Adipocyte (in vitro differentiated cells): Measurements from ENCODE around the gene ARHGAP45.
"Not testable (repeated sequence)": the region's sequence is repeated elsewhere in the genome, so short reads cannot be mapped to it uniquely, and the experiment has no call there.

Source experiments
- DNase-seq: peaks from one replicate; pipeline ENCODE4 v3.0.0-alpha.2; 2015; ENCODE audit warnings: low read depth
- H3K27me3 ChIP-seq: replicated peaks from 2 replicates; pipeline ENCODE4 v1.7.0; 2013; ENCODE audit warnings: mild to moderate bottlenecking, low read length, moderate library complexity; ENCODE audit not compliant: control insufficient read depth, insufficient read depth
- H3K36me3 ChIP-seq: 2 replicates; pipeline ENCODE4 v1.7.0; 2013; ENCODE audit warnings: low read length, mild to moderate bottlenecking, moderate library complexity; ENCODE audit not compliant: control insufficient read depth, insufficient read depth, severe bottlenecking
- H3K4me1 ChIP-seq: 2 replicates; pipeline ENCODE4 v1.7.0; 2013; ENCODE audit warnings: mild to moderate bottlenecking, low read length, moderate library complexity; ENCODE audit not compliant: control insufficient read depth, insufficient read depth
- H3K4me3 ChIP-seq: 2 replicates; pipeline ENCODE4 v1.7.0; 2013; ENCODE audit warnings: mild to moderate bottlenecking, low read length, moderate library complexity
- H3K9ac ChIP-seq: 2 replicates; pipeline ENCODE4 v1.7.0; 2013; ENCODE audit warnings: mild to moderate bottlenecking, low read length, moderate library complexity
- H3K9me3 ChIP-seq: 2 replicates; pipeline ENCODE4 v1.7.0; 2013; ENCODE audit warnings: mild to moderate bottlenecking, low read length, moderate library complexity; ENCODE audit not compliant: control insufficient read depth

ARHGAP45 gene

DNA sequence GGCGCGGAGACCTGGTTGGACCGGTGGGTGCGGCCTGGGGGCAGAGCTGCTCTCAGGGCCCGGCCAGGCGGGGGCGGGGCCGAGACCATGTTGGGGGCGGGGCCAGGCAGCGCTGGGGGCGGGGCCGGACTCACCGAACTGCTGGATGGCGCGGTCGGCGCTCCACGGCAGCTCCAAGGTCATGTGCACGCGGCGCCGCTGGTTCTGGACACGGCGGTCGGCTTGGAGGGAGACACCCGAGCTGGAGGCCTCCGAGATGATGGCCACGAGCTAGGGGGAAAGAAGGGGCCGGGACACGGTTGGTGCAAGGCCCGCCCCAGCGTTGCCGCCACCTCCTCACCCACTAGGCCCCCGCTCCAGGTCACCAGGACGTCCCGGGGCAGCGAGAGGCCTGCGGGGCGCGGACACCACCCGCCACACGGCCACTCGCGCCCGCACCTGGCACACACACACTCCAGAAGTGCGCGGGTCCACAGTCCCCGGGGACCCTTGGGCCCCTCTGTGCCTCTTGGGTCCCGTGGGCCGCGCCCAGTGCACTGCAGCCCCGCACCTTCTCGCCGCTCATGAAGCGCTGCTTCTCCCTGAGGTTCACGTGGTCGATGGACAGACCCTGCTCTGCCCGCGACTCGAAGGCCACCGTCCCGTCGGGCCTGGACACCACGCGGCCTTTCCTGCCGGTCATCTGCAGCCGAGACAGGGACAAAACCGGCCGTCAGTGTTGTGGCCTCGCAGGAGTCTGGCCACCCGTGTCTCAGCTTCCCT is 45.5 kb downstream of the ARHGAP45 start:
- peaks cover 64% of the 10 kb centered on the region for H3K36me3 ChIP-seq
- H3K9me3 ChIP-seq: no peaks in the 10 kb centered on the region
- no peak overlapping the region for H3K9ac ChIP-seq
- DNase-seq: peak; percentile 34
- peaks cover 7% of the 10 kb centered on the region for H3K4me1 ChIP-seq
- no peak overlapping the region for H3K4me3 ChIP-seq
- H3K27me3 ChIP-seq: no peaks in the 10 kb centered on the region

DNA sequence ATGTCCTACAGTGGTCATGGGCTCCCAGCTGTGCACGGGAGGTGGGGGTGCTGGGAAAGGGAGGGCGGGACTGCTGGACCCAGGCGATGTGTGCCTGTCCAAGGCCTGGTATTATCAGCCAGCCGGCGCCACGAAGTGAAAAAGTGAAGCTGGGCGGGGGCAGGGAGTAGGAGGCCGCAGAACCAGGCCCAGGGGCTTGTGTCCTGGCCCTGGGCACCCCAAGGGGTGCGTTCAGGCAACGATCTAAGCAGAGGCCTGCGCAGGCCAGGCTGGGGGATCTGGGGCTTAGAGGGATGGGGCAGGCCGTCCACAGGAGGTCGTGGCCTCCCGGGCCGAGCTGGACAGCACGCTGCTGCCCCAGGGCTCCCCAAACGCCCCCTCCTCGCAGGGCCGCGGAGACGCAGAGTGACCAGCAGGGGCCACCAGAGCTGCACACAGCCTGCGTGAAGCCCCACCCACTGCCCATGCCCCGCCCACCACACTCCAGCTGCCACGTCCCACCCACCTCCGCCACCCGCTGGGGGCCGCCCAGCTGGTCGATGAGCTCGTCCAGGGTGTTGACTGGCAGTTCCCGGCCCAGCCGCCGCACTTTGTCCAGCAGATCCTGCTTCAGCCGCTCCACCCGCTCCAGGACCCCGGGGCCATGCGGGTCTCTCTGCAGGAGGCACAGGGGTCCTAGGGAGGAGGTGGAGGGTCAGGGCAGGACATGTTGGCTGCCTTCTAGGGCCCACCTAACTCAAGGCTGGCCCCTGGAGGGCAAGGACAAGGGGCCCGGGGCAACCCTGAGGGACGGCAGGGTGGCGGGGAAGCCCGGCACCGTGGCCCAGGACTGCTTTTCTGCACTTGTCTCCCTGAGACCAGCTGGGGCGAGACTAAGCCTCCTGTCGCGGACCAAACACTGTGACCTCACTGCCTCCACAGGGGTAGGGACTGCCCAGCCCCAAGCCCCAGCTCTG is 46.3 kb downstream of the ARHGAP45 start:
- H3K9me3 ChIP-seq: no peaks in the 10 kb centered on the region
- H3K4me1 ChIP-seq: peaks cover 7% of the 10 kb centered on the region
- peaks cover 73% of the 10 kb centered on the region for H3K36me3 ChIP-seq
- peak; percentile 96 for DNase-seq
- H3K9ac ChIP-seq: peak overlapping the region; percentile 80
- no peak overlapping the region for H3K4me3 ChIP-seq
- no peaks in the 10 kb centered on the region for H3K27me3 ChIP-seq

- no peak overlapping the region for H3K4me3 ChIP-seq
- H3K36me3 ChIP-seq: peaks cover 76% of the 10 kb centered on the region
- no peak for DNase-seq
- no peaks in the 10 kb centered on the region for H3K9me3 ChIP-seq
- peak overlapping the region; percentile 80 for H3K9ac ChIP-seq
- no peaks in the 10 kb centered on the region for H3K27me3 ChIP-seq
- peaks cover 7% of the 10 kb centered on the region for H3K4me1 ChIP-seq
These were observed 47.1 kb downstream of the ARHGAP45 start for GRCh38 chr19:1113986-1114483.

- H3K36me3 ChIP-seq: peaks cover 80% of the 10 kb centered on the region
These were observed 47.8 kb downstream of the ARHGAP45 start for GRCh38 chr19:1114728-1115127.

GRCh38 chr19:1115646-1116420 is 48.9 kb downstream of the ARHGAP45 start:
- Histone ChIP-seq H3K9ac (no peak overlapping the region), H3K9me3 (no peaks in the 10 kb centered on the region), H3K4me3 (no peak overlapping the region), H3K4me1 (peaks cover 7% of the 10 kb centered on the region), H3K36me3 (peaks cover 84% of the 10 kb centered on the region), H3K27me3 (no peaks in the 10 kb centered on the region)
- no peak for DNase-seq

More at GRCh38 chr19:1114728-1115127, 47.8 kb downstream of the ARHGAP45 start:
- H3K4me1 ChIP-seq, H3K9me3 ChIP-seq, H3K4me3 ChIP-seq, H3K9ac ChIP-seq, H3K27me3 ChIP-seq, DNase-seq: not testable (repeated sequence)

GRCh38 chr19:1116726-1117581 is 50.0 kb downstream of the ARHGAP45 start:
- no peak overlapping the region for H3K4me3 ChIP-seq
- no peak for DNase-seq
- no peaks in the 10 kb centered on the region for H3K9me3 ChIP-seq
- no peak overlapping the region for H3K9ac ChIP-seq
- H3K36me3 ChIP-seq: peaks cover 90% of the 10 kb centered on the region
- H3K4me1 ChIP-seq: peaks cover 7% of the 10 kb centered on the region
- no peaks in the 10 kb centered on the region for H3K27me3 ChIP-seq

DNA sequence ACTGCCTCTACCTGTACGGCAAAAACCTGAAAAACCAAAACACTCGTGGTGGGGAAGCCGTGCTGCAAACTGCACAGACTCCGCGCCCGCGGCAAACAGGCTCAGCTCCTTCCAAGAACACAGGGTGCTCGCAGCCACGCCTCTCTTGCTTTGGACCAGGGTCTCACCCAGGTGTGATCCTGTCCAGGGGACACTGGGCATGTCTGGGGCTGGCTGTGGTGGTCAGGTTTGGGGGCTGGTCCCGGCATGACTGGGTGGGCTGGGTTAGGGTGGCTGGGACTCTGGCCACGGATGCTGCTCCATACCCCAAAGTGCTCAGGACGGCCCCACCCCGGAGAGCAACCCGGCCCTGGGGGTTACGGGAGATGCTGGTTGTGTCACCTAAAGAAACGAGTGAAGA is 50.7 kb downstream of the ARHGAP45 start:
- Histone ChIP-seq H3K4me1 (peaks cover 7% of the 10 kb centered on the region), H3K27me3 (no peaks in the 10 kb centered on the region), H3K9me3 (no peaks in the 10 kb centered on the region), H3K4me3 (no peak overlapping the region), H3K9ac (no peak overlapping the region), H3K36me3 (peaks cover 92% of the 10 kb centered on the region)
- no peak for DNase-seq

GRCh38 chr19:1118999-1119398 is 52.0 kb downstream of the ARHGAP45 start:
- Histone ChIP-seq H3K36me3 (peaks cover 95% of the 10 kb centered on the region), H3K4me3 (no peak overlapping the region), H3K27me3 (no peaks in the 10 kb centered on the region), H3K4me1 (peaks cover under 1% of the 10 kb centered on the region), H3K9me3 (no peaks in the 10 kb centered on the region), H3K9ac (no peak overlapping the region)
- no peak for DNase-seq

DNA sequence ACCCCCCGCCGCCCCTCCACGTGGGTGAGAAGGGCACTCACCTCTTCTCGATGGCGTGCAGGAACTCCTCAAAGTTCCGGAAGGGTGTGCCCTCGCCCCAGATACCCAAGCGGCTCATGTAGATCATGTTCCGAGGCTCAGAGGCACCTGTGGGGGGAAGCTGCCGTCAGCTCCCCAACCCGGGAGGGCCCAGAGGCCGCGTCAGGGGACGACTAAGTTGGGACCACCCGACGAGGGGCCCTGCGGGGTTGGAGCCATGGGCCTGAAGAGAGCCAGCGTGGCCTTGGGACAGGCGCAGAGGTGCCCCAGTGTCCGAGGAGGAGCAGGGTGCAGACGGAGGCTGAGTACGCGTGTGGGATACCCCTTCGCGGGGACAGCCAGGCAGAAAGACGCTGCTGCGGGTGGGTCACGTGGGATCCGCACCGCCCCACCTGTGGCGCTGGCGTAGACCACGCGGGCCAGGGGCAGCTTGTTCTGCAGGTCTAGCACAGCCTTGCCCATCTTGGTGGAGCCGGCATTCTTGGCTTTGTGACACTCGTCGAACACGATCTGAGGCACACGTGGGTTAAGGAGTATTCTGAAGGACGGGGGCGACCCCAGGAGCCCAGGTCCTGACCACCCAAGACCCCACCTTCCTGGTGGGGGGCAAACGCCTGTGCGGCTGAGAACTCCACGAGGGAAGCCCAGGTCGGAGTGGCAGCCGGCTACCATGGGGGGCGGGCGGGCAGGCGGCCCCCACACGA is 52.7 kb downstream of the ARHGAP45 start:
- Histone ChIP-seq H3K36me3 (peaks cover 95% of the 10 kb centered on the region), H3K27me3 (no peaks in the 10 kb centered on the region), H3K4me3 (no peak overlapping the region), H3K9ac (no peak overlapping the region), H3K9me3 (no peaks in the 10 kb centered on the region), H3K4me1 (no peaks in the 10 kb centered on the region)
- no peak for DNase-seq

GRCh38 chr19:1121395-1121794 is 54.4 kb downstream of the ARHGAP45 start:
- H3K27me3 ChIP-seq: no peaks in the 10 kb centered on the region
- H3K9me3 ChIP-seq: no peaks in the 10 kb centered on the region
- no peak overlapping the region for H3K4me3 ChIP-seq
- no peak overlapping the region for H3K9ac ChIP-seq
- H3K36me3 ChIP-seq: peaks cover 98% of the 10 kb centered on the region
- DNase-seq: no peak
- H3K4me1 ChIP-seq: no peaks in the 10 kb centered on the region
